Stimulated activated CD4-positive, alpha-beta T cell treated with anti-CD3 and anti-CD28 coated beads, Interleukin-4, amount 100 ng/mL, for 4 hours (primary cell): ENCODE results near the gene RNF144A.
"Not testable (repeated sequence)": the region's sequence is repeated elsewhere in the genome, so short reads cannot be mapped to it uniquely, and the experiment has no call there.

Experiments
- DNase-seq, 2 experiments: peaks; one replicate each; pipeline ENCODE4 v3.0.0-alpha.2; 2020

Gene RNF144A

DNA sequence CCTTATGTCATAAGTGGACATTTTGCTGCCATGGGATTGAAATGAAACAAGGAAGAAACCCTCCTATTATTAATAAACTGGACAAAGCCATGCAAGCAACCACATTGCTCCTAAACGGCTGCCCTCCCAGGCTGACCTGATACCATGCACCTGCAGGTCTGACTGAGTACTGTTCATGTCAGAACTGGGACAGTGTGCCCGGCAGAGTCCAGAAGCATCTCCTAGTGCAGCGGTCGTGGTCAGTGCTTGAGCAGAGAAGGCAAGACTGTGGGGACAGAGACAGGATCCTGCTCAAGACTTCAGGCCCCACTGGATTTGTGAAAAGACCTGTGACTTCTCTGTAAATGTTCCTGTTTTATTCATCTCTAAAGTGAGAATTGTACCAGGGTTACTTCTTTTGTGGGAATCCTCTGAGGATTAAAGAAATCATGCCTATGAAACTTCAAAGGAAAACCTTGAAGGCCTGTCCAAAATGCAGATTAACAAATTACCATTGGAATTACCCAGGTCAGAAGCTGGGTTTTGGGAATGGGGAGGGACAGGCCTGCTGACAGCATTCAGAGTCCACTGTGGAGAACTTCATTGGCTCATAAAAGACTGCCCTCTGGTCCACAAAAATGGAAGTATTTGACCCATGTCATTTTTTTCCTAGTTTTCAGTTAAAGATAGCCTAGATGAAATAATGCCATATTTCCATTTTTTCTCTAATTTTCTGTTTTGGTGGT, 13.9 kb downstream of the RNF144A start:
- no peak for DNase-seq

DNA sequence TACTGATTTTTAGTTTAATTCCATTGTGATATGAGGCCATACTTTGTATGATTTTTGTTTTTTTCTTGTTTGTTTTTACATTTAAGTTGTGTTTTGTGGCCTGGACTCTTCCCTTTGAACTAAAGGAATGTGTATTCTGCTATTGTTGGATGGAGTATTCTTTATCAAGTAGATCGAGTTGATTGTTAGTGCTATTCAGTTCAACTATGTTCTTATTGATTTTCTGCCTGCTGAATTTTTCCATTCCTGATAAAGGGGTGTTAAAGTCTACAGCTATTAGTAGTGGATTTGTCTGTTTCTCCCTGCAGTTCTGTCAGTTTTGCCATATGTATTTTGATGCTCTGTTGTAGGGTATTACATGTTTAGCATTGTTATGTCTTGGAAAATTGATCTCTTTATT, 14.5 kb downstream of the RNF144A start:
- no peak for DNase-seq

DNA sequence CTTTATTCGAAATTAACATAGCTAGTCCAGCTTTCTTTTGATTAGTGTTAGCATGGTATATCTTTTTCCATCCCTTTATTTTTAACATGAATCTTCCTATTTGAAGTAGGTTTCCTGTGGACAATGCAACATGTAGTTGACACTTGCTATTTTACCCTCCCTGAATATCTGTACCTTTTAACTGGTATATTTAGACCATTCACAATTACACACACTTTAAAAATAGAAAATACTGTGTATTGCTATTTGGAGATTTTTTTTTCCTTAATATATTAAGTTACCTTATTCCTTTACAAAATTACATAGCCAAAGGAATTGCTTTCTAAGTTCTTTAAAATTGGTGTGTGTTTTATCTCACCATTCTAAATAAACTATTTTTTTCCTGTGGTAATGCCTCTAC, 15.0 kb downstream of the RNF144A start:
- no peak for DNase-seq

DNA sequence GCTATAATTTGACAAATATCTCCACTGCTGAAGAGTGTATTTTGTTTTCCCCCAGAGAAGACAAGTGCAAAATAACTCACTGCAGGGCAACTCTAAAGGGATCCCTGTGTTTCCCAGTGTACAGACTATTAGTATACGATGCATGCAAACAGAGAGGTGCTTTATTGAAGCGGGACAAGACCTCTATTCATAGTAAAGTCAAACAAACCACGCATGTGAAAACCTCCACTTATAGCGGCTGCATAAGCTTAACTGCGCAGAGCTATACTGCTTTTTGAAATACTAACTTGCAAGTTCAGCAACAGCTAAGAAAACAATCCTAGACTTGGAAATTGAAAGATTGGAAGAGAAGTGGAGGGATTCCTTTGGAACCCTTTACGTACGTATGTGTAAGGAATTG, 15.6 kb downstream of the RNF144A start:
- no peak for DNase-seq

DNA sequence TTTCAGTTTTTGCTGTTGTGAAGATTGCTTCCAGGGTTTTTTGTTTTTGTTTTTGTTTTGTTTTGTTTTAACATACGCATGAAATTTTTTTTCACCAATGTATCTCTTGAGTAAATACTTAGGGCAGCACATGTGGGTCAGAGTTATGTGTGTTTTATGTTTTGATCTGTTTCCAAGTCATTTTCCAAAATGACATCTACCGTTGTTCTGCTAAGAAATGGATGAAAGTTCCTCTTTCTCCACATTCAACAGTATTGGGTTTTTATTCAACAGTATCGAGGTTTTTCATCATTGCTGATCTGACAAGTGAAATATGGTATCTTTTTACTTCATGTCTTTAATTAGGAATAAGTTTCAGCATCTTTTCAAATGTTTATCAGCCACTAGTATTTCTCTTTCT, 16.7 kb downstream of the RNF144A start:
- DNase-seq = no peak

DNA sequence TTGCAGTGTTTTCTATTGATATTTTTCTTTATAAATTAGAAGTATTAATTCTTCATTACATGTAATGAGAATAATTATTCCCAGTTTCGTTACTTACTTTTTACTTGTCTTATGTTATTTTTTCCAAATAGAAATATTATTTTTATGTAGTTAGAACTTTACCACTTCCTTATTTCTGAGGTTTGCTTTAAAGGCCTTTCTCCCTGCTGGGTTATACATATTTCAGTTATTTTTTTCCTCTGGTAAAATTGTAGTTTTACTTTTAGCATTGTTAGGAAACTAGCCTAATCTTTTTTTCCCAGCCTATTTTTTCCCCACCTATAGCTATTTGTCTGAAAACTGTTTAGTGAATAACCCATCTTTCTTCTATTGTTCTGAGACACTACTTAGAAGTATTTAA, 17.1 kb downstream of the RNF144A start:
- DNase-seq = no peak

DNA sequence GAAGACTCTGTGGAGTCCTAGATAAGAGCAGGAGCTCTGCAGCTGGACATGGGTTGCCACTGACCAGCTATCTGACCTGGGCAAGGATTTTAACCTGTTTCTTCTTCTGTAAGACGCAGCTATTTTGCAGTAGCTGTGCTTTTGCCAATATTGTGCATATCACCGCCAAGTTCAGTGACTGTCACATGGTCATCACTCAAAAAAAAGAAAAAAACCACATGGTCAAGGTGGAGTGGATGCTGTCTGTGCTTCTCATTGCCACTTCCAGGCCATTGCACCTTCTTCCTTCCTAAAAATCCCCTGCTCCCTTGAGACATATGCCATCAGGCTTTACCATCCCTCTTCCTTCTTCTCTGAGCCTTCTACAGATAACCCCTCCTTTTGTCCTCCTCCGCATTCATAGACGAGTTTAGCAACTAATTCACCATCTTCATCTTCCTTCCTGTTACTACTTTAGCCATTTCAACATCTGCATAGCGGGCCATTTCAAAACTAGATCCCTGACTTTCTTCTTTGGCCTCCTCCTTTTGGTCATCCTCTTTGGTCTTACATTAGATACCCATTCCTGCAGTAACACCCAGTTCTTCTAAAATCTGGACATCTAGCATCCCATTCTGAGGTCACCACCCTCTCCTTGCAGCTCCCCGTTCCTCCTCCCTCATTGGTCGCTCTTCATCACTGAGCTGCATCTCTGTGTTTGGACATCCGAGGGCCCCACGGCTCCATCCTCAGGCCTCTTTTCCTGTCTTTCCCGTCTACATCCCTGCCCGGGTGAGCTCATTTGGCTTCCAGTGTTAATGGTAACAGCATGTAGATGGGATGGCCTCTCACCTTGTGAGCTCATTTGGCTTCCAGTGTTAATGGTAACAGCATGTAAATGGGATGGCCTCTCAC, 17.8 kb downstream of the RNF144A start:
- no peak for DNase-seq

DNA sequence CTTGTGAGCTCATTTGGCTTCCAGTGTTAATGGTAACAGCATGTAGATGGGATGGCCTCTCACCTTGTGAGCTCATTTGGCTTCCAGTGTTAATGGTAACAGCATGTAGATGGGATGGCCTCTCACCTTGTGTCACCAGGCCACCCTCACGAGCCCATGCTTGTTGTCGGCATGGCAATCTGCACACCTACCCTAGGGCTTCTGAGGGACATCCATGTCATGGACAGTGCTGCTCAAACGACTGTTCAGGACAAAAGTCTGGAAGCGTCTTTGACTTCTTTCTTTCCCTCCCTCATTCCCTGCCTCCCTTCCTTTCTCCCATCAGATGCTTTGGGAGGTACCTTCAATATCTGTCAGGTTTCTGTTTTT, 18.4 kb downstream of the RNF144A start:
- not testable (repeated sequence) for DNase-seq

DNA sequence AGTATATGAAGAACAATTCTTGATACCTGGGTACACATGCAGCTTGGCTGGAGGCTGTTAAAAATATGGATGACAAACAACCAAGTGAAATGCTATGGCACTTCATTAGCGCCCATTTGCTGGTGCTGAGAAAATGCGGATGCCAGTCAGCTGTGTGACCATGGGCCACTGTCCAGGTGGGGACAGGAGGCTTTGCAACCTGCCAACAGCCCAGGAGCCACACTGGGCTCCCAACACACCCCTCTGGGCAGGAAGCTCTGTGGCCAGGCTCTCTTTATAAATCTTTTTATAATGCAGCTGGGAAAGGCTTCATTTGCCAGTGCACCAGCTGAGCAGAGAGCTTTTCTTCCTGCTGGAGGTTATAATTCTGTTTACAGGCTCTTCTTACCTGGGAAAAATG, 19.9 kb downstream of the RNF144A start:
- DNase-seq = no peak

DNA sequence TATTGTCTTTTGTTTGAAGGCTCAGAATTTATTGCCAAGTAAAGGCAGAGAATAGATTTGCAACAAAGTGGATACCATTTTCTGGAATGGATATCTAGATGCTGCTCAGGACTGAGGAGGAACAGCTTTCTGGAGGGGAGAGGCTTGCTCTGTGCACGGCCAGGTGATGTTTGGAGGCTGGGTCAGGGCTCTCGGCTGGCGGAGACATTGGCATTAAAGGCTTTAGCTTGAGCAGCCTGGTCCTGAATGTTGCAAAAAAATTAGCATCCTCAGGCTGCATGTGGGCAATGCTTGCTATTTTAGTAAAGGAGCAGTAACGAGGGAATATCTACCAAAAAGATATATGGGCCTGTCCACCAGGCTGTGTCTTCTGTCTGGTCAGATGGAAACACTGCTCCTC, 20.4 kb downstream of the RNF144A start:
- DNase-seq = no peak

DNA sequence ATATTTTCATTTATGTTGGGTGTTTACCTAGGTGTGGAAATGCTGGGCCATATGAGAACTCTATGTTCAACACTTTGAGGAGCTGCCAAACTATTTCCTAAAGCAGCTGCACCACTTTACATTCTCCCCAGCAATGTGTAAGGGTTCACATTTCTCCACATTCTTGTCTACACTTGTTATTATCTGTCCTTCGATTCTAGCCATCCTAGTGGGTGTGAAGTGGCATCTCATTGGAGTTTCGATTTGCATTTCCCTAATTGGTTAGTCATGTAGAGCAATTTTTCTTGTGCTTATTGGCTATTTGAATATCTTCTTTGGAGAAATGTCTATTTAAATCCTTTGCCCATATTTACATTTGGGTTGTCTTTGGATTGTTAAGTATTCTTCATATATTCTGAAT, 21.9 kb downstream of the RNF144A start:
- no peak for DNase-seq

DNA sequence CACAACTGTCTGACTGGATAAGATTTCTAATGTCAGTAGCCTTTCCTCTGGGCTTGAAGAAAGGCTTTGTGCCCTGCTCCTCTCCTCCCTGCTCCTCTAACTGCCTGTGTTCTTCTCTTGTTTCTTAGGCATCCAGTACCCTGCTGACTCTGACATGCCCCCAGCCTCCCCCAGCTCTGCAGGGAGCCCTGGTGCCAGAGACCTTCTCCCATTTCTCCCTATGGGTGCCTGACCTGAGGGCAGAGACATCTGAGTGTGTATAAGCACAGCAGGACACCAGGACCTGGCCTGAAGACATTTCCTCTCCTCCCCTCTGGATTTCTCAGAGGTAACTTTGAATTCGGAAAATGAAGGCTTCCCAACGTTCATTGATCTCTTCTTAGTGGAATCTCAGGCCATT, 23.6 kb downstream of the RNF144A start:
- no peak for DNase-seq

DNA sequence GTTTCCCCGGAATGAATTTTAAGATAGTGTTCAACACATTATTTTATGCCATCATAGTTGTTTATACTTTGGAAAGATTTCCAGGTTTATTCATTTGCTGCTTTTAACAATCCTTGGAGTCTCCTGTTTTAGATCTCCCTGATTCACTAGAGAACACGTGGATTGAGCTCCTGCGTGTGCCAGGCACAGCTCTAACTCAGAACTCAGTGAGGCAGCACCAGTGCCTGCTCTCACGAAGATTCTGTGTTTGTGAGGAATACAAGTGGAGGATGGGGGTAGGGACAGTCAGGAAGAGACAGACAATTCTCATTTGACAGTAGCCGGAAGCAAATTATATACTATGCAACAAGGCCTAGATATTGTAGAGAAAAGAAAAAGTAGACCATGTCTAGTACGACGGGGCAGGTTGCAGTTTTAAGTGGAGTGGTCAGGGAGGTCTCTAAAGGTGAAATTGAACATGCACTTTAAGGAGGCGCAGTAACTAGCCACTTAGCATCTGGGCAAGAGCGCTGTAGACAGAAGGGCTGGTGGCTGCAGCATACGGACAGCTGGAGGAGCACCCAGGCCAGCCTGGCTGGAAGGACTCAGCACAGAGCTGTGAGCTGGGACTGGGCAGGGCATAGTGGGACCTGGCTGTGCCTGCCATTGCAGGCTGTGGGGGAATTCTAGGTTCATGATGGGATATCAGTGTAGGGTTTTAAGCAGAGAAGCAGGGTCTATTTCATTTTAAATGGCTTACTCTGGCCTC, 24.3 kb downstream of the RNF144A start:
- DNase-seq = no peak

DNA sequence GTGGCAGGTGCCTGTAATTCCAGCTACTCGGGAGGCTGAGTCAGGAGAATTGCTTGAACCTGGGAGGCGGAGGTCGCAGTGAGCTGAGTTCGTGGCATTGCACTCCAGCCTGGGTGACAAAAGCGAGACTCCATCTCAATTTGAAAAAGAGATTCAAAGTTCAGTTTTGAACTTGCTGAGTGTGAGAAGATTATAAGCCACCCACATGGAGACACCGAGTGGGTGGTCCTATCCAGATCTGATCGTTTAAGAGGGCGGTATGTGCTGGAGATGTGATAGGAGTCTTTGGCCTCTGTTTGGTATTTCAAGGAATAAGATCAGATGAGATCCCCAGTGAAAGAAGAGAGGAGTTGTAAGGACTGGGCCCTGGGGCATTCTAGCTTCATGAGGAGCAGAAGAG, 25.6 kb downstream of the RNF144A start:
- no peak for DNase-seq

DNA sequence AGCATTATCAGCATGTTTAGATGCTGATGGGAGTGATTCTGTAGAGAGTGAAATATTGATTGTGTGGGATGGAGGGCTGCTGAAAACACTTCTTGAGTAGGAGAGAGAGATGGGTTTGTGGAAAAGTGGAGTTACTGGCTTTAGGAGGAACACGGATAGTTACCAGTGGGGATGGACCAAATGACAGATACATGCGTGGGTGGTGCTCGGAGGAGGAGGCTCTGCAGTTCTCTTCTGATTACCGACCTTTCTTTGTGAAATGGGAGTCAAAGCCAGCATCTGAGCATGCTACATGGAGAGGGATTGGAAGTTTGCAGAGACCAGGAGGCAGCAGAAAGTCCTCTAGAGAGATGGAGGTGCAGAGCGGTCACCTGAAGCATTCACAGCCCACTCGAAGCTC, 26.3 kb downstream of the RNF144A start:
- no peak for DNase-seq

DNA sequence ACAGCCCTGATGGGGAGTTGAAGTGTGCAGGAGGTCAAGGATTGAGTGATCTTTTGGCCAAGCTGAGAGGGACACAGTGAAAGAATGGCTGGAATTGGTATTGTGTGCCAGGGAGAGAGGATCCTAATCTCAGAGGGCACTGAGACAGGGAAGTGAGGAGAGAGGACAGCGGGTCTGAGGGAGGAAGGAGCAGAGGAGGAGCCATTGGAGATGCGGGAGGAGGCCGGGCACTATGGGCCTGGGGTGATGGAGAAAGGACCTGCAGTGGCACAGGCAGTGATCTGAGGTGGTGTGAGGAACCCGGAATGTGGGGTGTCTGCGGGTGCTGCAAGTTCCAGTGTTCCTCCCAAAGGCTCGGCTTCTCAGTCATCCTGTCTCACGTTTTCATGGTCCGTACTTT, 26.8 kb downstream of the RNF144A start:
- no peak for DNase-seq

DNA sequence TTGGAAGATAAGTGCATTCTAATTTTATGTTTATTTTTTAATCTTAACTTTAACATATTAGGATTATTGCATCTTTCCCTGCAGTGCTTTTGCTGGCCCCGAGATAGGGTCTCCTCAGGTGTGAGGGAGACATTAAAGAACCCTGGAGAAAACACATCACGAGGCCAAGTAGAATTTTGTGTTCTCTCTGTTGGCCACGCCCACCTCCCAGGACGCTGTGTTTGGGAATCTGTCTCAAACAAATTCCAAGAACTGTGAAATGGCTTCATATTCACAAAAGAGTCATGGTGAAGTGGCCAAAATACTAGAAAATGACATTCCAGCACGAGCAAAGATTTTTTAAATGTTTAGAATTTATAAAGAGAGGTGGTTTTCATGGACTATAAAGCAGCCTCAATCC, 27.3 kb downstream of the RNF144A start:
- DNase-seq = no peak

DNA sequence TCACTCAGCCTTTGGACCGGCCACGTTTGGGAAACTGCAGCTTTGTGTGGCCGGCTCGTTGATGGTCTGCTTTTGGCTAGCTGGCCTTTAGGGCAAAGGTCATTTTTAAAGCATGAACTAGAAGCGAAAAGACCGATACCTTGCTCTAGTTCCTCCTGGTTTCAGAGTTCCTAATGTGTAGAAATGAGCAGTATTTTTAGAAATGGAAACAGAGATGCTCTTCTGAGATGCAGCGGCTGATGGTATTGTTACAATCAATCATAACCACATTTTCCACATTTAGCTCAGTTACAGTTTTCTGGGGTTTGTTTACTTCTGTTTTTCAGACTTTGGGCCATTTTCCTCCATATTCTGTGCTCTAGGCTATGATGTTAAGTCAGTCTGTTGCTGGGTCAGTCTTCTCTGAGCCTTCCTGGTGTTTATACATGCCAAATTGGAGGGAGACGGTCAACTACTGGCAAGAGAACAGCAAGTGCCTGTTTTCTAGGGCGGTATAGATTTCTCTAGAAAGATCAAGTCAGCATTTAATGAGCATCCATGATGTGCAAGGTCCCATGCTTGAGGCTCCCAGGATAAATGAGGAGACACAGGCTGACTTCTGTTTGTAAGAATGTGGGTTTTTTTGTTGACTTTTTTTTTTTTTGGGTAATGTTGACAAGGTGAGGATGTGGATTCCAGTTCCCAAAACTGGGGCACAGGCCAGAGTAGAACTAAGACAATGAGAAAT, 28.0 kb downstream of the RNF144A start:
- DNase-seq = no peak

DNA sequence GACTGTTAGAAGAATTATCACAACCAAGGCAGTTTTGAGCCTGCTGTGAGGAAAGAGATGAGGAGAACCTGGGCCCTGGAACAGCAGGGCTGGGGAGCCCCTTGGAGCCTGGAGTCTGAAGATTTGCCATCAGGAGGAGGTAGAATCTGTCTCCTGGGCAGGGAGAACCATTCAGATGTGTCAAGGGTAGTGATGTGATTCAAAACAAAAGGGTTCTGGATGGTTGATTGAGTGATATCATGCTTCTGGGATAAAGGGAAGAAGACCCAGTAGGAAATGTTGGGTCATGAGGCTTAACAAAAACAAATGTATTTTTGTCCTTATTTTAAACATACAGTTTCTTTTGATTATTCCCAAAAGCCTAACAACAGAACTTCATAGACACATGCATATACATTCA, 28.6 kb downstream of the RNF144A start:
- no peak for DNase-seq

DNA sequence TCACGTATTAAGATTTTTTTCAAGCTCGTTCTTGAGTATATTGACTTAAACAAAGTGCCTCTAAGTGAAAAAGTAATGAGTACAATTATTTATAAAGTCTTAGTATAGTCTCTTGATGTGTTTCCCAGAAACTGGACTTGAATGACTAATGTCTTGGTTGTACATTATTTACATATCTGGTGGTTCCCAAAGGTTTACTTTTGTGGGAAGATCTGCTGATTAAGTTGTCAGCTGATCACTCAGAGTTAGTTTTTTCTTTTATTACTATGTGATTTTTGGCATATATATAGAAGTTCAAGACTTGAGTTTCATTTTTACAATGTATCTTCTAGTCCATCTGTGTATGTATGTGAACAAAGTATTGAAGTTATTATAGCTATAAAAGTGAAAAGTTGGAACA, 29.5 kb downstream of the RNF144A start:
- no peak for DNase-seq

DNA sequence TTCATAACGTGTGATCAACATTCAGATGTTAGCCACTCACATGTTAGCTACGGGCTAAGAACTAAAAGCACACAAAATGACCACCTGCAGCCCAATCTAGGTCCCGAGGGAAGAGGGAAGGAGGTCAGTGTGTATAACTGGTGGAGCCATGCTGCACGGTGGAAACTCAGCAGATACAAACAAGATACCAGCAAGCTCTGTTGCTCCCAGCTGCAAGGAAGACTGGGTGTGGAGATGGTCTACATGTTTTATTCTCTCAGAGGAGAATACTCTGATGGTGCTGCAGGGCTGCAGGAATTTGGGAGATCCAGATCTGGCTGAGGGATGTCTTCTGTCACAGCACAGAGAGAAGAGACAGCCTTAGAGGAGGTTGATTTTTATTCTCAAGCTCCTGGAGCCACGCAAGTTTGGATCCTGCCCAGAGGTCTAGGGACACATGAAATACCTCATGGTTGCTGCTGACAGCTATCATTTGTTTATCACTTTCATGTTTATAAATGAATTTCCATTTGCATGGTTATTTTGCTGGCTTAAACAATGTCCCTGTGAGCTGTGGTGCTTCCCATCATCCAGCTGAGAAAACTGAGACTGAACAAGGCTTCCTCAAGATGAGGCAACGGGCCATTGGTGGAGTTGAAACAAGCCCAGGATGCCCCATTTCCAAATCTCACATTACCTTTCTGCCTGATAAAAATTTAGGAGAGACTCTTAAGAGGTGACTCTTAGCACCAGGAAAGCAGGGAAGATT, 30.9 kb downstream of the RNF144A start:
- no peak for DNase-seq

DNA sequence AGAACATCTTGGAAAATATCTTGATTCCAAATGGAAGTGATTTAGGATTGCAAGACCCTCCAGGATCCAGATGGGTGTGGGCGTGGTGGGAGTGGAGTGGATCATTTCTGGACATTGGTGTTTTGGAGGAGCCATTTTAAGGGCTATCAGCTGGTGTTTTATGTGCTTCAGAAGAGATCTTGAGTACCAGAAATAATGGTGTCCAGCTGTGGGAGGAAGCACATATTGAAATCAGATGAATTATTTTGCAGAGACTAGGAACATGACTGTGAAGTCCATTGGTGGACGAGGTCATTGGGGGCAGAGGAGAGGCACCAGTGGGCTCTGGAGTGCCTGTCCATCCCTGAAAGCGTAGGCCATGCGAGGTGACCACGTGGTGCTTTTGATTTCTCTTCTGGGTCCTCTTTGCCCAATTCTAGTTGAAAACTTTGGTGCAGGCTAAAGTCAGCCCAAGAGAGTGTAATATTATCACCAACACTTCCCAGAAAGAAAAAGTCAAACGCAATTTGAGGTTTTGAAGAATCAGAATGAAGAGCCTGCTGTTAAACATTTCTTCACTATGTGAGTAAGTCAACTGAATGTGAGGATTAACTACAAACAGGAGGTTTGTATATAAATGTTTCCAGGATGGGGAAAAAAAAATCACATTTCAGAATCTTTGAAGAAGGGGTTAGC, 31.6 kb downstream of the RNF144A start:
- DNase-seq = no peak
